PFSK-1 (cell line): ENCODE results near the gene EN1.

Experiments
- POLR2AphosphoS5 ChIP-seq: IDR thresholded peaks from 2 replicates; pipeline ENCODE4 v1.6.1; 2012; ENCODE audit warnings: low read depth, mild to moderate bottlenecking, control low read depth, low read length, moderate library complexity
- REST ChIP-seq, 2 experiments: IDR thresholded peaks; 2 replicates each; pipeline versions ENCODE4 v1.6.1 to v1.8.0; 2011 to 2012; ENCODE audit warnings: low read depth in 2 of 2, low read length in 2 of 2, control low read depth in 1 of 2, inconsistent platforms in 1 of 2, mild to moderate bottlenecking in 1 of 2, moderate library complexity in 1 of 2; ENCODE audit not compliant: insufficient read depth in 1 of 2
- SIN3A ChIP-seq: IDR thresholded peaks from 2 replicates; pipeline ENCODE4 v1.6.1; 2012; ENCODE audit warnings: mild to moderate bottlenecking, low read length, moderate library complexity, borderline replicate concordance; ENCODE audit not compliant: insufficient read depth

GRCh38 chr2:118835746-118836410 lies 11.6 kb downstream of the EN1 start:
- TF ChIP-seq REST (IDR thresholded peaks at IDR 0.05; ENCODE audit: insufficient read depth in 1 of 2, low read depth in 2 of 2, low read length in 2 of 2) (no peak), POLR2AphosphoS5 (no peak), SIN3A (no peak)
